Measurements from ENCODE around the gene PLXNA1.

Gene PLXNA1

DNA sequence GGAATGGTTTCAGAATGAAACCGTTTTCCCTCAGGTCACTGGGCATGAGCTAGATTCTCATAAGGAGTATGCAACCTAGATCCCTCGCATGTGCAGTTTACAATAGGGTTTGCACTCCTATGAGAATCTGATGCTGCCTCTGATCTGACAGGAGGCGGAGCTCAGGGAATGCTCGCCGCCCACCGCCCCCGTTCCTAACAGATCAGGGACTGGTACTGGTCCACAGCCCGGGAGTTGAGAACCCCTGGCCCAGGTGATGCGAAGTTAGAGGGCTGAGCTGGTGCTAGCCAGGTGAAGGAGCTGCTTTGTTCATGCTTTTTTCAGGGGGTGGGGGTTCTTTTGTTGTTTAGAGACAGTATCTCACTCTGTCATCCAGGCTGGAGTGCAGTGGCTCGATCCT is 15.5 kb upstream of the PLXNA1 start:
- DNase-seq (ENCODE audit: low spot score) = no peak

DNA sequence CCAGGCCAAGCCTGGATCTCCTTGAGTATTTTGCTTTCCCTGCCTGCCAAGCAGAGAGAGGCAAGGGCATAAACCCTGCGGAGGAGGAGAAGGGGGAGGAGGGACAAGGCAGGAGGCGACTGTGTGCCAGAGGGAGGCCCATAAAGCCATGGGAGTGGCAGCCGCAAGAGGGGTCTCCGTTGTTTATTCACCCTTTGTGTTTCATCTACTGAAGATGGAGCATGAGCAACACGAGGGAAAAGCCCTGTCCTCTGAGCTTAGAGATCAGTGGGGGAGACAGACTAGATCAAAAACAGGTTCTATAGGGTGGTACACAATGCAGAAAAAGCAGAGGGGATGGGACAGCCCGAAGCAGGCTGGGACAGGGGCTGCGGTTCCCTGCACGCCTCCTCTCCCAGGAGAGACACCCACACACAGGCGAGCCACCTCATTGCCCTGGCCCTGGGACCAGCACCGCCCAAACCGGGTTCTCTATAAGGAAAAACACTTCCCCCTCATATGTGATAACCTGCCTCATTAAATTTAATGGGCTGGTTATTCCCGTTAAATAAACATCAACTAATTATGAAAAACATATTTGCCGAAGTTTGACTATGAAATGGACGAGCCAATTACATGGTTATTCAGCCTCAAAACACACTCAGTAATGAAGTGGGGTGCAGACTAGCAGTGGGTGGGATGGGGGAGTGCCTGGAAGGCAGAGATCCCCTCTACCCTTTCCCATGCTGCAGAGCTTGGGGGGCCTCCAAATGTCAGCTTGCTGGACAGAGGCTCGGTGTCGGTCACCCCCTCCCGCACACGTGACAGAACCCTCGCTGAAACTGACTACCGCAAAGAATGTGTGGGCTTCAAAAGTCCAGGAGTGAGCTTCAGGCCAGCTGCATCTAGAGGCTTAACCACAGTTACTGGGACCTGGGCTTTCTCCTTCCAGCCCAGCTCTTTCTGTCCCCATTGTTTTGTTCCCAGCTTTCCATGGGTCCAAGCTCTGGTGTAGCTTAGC is 14.2 kb upstream of the PLXNA1 start:
- DNase-seq (ENCODE audit: low spot score) = no peak

DNA sequence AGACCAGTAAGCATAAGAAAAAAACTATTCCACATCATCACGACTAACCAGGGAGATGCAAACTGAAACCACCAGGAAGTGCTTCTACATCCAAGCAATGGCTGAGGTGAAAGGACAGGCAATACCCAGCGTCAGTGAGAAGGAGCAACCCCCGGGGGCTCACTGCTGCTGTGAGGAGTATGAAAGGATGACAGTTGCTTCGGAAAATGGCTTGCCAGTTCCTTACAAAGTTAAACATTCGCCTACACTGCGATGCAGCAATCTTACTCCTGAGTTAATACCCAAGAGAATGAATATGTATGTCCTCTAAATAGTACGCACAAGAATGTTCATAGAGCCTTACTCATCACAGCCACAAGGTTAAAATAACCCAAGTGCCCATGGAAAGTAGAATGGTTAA is 13.3 kb upstream of the PLXNA1 start:
- DNase-seq (ENCODE audit: low spot score) = no peak

DNA sequence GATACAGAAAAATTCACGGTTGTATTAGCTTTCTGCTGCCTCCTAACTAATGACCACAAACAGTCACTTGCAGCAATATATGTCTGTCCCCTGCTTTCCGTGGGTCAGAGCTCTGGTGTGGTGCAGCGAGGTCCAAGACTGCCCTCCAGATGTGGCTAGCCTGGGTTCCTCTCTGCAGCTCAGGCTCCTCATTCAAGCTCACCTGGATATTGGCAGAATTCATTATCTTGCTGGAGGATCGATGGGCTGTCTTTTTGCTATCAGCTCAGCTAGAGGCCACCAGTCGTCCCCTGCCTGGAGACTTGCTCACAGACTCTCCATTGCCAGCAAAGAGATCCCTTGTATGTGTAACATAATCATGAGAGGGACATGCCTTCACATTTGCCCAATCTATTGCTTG is 12.8 kb upstream of the PLXNA1 start:
- no peak for DNase-seq (ENCODE audit: low spot score)

DNA sequence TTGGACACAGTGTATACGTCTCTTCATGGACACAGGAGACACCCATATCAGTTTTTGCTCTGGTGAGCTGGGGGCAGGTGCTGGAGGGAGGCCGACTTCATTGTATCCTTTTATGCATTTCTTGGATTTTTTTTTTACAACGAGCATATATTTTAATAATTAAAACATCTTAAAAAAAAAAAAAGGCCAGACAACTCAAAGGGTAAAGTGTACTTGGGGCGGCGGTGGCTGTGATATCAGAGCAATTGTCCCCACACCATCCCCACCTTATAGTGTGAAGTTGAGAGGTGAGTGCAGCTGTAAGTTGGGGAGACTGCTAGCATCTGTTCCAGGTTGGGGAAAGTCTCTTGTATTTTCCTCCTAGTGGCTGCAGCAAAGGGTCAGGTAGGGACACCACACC is 12.0 kb upstream of the PLXNA1 start:
- no peak for DNase-seq (ENCODE audit: low spot score)

DNA sequence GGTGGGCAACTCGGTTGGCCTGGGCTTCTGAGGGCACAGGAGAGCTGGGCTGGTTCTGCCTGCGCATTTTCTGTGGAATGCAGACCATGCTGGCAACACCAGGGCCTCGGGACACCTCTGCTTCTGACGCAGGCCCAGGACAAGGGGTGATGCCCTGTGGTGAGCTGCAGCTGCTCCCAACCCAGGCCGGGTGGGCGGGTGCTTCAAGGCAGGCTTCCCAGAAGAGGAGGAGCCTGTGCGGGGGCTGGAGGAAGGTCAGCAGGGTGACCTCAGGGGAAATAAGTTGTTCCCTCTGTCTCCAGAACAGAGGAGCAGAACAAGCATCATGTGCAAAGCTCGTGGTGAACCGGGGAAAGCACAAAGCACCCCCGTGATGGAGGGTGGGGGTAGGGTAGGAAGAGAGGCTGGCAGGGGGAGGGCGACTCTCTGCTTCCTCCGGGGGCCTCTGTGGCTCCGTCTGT is 11.0 kb upstream of the PLXNA1 start:
- DNase-seq (ENCODE audit: low spot score) = no peak

DNA sequence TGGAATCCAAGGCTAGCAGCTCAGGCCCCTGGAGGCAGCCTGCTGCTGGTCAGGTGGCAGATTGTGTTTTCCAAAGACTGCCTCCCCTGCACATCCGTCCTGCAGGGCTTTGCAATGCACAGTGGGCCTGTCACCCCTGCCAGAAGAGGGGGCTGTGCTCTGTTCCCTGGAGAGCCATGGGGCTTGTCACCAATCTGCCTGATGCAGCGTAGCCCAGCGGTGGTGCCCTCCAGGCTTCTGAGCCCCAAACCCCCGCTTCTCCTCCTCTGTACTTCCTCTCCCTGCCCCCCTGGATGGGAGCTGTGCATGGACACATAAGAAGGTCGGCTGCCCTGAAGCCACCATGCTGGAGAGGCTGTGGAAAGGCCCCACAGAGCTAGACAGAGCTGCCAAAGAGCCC is 10.0 kb upstream of the PLXNA1 start:
- no peak for DNase-seq (ENCODE audit: low spot score)

DNA sequence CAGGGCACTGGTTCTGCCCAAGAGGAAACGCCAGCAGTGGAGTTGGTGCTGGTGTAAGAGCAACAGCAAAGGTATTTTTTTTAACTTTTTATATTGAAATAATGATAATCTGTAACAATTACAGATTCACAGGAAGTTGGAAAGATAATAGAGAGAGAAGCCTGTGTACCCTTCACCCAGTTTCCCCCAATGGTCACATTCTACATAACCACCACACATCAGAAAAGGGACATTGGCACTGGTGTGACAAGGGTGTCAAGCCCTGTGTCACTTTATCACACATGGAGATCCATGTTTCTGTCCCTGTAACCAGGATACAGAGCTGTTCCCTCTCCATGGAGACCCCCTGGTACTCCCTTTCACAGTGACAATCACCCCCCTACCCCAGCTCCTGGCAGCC is 9.1 kb upstream of the PLXNA1 start:
- no peak for DNase-seq (ENCODE audit: low spot score)

DNA sequence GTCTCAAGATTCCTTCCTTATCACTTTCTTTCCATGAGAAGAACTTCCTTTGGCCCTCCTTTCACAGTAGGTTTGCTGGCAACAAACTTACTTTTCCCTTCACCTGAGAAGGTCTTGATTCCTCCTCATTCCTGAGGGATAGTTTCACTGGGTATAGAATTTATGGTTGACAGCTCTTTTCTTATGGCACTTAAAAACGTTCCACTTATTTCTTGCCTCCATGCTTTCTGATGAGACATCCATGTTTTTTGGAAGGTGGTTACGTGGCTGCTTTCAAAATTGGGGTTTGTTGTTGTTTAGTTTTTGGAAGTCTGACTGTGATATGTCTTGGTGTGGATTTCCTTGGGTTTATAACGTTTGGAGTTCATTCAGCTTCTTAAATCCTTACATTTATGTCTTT is 8.2 kb upstream of the PLXNA1 start:
- DNase-seq (ENCODE audit: low spot score) = no peak

DNA sequence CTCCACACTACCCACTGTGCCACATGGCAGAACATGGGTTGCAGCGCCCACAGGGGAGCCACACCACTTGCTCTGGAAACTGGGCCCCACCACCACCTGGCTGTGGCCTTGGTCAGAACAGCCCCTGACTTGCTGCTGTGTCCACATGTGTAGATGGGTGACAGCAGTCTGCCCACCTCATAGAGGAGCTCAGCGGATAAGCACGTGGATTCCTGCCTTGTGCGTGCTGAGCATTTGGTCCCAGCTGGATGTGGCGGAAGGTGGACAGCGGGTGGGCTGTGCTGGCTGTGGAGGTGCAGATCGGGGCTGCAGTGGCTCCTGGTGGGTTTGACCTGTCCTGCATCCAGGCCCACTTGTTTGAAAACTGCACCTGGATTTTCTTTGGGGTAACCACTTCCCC is 6.0 kb upstream of the PLXNA1 start:
- DNase-seq (ENCODE audit: low spot score) = no peak

DNA sequence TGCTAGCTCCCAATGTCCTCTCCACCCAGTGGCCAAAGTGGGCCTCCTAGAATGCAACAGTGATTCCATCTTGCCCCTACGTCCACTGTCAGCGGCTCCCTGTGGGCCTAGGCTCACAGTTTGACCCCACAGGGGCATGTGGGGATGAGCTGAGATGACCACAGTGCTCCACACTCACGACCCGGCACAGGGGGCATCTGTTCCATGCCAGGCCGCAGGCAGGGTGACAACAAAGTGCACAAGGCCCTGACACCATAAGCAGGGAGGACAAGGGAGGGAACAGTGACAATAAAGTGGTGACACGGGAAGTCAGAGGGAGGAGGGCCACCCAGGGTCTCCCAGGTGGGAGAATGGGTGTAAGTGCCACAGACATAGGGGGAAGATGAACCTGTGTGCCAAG is 5.1 kb upstream of the PLXNA1 start:
- no peak for DNase-seq (ENCODE audit: low spot score)

DNA sequence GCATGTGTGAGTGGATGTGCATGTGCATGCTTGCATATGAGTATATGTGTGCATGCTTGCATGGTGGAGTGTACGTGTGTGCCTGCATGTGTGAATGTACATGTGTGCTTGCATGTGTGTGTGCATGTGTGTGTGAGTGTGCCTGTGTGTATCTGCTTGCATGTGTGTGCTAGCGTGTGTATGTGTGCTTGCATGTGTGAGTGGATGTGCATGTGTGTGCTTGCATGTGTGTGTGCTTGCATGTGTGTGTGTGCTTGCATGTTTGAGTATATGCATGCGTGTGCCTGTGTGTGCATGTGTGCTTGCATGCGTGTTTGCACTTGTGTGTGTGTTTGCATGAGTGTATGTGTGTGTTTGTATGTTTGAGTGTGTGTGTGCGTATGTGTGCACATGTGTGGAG is 4.6 kb upstream of the PLXNA1 start:
- DNase-seq (ENCODE audit: low spot score) = no peak

DNA sequence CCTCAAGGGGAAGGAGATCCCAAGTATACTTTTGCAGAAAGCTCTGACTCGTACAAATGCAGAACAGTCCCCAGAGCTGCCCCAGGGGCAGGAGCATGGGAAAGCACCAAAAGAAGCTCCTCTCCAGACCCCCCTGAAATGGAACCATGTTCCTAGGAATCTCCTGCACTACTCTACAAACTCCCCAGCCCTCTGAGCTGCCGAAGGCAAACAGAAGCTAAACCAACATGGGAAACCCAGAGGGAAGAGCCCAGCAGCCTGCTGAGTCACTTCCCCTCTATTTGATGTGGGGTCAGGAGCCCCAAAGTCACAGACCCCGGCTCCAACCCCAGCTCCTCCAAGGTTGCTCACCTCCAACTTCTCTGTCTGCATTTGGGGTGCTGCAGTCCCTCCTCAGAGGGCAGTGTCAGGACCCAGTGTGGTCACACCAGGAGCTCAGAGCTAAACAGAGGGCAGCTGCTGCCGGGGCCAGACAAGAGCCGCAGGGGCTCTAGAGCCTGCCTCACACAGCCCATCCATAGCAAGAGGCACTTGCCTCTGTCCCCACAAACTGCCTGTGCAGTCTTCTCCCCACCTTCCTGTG is 3.8 kb upstream of the PLXNA1 start:
- no peak for DNase-seq (ENCODE audit: low spot score)

DNA sequence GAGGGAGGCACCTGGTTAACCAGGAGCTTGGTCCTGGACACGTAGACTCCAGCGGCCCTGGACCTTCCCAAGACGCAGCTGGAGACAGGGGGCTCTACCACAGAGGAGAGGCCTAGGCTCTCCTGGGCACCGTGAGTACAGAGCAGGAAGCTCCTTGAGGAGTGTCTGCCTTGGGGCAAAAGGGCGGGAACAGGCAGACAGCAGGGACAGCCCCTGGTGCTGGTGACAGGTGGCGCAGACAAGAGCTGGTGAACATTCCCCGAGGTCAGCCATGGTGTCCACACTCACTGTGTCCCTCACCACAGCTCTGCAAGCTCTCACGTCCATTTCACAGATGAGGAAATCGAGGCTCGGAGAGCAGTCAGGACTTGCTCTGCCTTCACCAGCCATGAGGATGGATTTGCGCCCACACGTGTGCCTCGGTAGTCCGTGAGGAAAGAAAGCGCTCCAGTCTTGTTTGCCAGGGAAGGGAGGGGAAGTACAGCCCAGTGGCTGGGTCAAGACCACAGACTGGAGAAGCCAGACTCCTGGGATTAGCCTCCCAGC is 2.6 kb upstream of the PLXNA1 start:
- no peak for DNase-seq (ENCODE audit: low spot score)

DNA sequence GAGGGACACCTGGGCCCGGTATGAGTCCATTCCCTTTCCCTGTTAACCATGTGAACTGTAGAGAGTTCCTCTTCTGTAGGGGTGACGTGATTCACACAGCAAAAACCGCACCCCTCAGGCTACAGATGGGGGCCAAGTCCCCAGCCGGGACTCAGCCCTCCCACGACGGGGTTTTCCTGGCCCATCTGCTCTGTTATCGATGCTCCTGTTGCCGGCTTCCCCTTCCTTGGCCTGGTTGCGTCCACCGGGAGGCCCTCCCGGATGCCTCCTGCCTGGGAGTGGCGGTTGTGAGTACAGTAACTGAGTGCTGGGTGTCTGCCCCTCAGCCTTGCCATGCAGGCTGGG is 817 bp upstream of the PLXNA1 start:
- no peak for DNase-seq (ENCODE audit: low spot score)

DNA sequence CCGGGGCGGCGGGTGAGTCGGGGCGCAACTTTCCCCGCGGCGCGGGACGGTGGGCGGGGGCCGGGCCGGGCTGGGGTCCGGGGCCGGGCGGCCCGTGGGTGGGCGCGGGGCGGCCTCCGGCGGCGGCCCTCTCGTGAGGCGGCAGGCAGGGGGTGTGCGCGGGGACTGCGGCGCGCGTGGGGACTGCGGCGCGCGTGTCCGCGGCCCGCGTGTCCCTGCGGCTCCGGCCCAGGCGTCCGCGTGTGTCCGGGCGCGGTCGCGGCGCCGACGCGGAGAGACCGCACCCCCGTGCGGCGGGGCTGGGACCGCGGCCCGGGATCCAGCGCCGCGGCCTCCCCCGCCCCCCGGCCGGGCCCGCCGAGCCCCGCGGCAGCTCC is 349 bp downstream of the PLXNA1 start:
- DNase-seq (ENCODE audit: low spot score) = no peak

DNA sequence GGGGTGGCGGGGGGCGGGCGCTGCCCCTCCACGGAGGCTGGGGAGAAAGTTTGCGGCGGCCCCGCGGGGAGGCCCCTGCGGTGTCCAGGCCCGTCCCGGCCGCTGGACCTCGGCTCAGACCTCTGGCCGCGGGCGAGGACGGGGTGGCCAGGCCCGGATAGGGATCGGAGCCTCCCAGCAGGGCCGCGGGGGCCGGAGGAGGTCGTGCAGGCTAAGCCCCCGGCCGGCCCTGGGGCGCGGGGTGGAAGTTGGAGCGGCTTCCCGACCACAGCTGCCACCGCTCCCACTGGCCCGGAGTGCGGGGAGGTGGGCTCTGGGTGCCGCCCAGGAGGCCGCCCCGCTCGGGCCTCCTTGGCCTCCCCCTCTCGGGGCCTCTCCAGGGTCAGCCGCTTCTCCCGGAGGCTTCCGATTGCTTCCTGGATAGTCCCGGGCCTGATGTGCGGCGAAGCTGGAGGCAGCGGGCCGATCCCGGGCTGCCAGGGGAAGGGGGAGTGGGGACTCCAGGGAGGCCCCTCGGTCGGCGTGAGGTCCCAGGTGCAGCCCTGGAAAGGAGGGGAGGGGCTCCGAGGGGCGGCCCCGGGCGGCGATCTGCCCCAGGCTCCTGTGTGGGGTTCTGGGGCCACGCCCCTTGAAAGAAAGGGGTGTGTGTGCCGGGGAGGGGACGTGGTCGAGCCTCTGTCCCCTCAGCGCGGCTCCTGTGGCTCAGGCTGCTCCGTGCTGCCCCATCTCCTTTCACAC is 907 bp downstream of the PLXNA1 start:
- no peak for DNase-seq (ENCODE audit: low spot score)

DNA sequence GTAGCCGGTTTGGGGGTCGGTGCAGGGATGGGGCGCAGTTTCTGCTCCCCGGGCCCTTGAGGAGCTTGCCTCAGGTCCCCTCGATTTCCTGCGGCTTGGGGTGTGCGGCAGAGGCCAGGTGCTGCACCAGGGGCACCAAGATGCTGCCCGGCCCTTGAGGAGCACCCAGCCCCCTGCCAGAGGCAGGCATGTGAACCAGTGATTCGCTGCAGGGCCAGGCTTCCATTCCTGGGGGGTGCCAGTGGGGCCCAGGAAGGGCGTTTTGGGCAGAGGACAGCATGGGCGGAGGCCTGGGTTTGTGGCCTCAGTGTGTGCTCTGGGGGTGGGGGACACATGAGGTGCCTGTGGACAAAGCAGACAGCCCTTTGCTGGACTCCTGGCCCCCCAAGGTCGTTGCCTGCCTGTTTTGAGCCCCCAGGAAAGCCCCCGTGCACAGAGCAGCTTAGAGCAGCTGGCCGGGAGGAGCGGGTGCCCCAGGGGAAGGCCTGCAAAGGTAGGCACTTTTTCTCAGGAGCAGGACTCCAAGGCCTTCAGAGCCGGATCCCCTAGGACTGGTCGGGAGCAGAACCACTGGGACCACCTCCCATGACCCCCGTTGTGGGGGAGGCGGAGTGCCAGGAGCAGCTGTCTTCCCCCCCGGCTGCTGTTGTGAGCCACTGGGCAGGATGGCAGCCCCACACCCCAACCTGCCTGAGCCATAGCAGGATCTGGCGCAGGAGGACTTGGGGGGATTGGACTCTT is 1.6 kb downstream of the PLXNA1 start:
- no peak for DNase-seq (ENCODE audit: low spot score)

DNA sequence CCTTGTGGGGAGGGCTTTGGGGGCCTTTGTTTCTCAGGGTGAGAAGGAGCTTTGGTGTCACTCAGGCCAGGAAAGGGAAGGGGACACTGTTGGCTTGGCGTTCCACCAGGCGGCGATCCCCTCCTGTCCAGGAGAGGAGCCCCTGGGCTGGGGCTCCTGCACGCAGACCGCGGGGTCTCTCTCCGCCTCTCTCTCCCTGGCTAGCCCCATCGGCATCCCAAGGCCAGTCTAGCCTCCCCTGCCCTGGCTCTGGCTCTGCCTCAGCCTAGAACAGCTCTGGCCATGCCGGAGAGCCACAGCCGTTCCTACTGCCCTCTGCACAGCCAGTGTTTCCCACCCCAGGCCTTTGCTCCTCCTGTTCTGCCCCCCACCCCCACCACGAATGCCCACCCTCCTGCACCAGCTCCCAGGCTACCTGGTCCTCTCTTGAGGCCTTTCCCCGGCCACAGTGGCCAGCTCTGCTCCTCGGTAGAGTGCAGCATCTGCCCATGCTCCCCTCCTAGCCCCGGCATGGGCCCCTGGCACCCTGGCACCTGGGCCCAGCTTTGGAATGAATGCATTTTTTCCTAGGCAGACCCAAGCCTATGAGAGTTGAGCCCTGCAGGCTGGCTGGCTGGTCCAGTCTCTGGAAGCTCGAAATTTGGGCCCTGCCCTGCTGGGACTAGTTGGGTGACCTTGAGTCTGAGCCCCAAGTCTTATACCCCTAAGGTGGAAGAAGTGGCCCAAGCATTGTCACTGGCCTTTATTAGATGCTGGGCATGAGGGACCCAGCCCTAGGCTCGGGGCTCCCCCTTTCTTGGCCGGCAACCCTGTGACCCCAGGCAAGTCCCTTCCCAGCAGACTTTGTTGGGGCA is 2.4 kb downstream of the PLXNA1 start:
- DNase-seq (ENCODE audit: low spot score) = no peak

DNA sequence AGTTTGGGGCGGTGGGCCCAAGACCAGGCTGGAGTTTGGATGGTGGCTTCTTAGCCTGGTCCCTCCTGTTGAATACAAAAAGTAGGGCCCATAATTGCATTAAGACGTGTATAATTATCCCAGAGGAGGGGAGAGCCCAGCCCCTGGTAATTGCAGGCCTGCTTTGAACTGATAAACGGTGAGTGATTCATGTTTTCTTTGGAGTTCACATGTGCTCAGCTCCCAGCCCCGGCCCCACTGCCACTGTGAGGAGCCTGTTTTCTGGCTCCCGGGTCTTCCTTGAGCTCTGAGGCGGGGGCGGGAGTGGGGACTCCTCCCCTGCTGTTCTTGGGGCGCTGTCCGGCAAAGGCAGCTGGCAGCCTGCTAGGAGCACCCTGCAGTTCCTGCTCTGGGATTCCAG is 3.1 kb downstream of the PLXNA1 start:
- no peak for DNase-seq (ENCODE audit: low spot score)

DNA sequence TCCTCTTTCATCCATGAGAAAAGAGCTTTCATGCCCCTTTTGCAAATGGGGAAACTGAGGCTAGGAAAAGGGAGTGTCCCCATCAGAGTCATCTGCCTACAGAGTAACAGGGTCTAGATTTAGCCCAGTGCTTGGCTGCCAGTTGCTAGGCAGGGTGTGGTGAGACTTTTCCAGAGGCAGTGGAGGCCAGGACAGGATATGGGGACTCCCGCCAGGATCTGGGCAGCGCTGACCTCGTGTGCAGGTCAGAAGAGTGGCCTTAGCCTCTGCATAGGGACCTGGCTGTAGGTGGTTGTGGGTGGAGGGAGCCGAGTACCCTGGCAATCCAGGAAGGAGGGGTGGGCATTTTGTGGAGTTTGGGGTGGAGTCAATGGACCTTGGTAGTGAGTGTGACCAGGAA is 4.2 kb downstream of the PLXNA1 start:
- no peak for DNase-seq (ENCODE audit: low spot score)
